MM.1S (cell line): ENCODE data around the gene CLDN7.

Experiments
- EZH2 ChIP-seq: fragments of 300-600 bp; sonication (generic); optimal IDR thresholded peaks from 2 replicates; pipeline ENCODE3; 2017; ENCODE audit warnings: low read depth, mild to moderate bottlenecking, antibody characterized with exemption, low read length, mixed read lengths
- EZH2phosphoT487 ChIP-seq: fragments of 300-600 bp; sonication (generic); IDR thresholded peaks from 2 replicates; pipeline ENCODE4 v1.6.1; 2018; ENCODE audit warnings: antibody characterized with exemption, low read length
- TF ChIP-seq, protein P1 (sequence below): fragments of 300-600 bp; sonication (generic); IDR thresholded peaks from 2 replicates; pipeline ENCODE4 v1.5.1; 2016; ENCODE audit warnings: antibody characterized with exemption, low read length, mixed read lengths

DNA sequence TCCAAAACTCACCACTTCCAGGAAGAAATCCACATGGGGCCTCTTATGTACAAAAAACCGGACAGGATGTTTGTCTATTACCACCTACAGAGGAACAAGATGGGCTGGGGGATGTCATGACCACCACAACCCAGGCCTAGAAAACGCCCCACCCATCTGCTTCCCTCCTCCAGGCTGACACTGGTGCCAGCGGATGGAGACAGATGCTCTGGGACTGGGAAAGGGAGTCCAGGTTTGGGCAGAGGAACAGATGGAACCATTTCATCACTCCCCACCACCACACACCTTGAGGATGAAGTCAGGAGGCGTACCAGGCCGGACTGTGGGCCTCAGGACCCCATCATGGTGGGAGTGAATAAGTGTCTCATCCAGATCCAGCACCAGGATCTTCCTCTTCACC, 15.5 kb downstream of the CLDN7 start:
- TF ChIP-seq, protein P1, sequence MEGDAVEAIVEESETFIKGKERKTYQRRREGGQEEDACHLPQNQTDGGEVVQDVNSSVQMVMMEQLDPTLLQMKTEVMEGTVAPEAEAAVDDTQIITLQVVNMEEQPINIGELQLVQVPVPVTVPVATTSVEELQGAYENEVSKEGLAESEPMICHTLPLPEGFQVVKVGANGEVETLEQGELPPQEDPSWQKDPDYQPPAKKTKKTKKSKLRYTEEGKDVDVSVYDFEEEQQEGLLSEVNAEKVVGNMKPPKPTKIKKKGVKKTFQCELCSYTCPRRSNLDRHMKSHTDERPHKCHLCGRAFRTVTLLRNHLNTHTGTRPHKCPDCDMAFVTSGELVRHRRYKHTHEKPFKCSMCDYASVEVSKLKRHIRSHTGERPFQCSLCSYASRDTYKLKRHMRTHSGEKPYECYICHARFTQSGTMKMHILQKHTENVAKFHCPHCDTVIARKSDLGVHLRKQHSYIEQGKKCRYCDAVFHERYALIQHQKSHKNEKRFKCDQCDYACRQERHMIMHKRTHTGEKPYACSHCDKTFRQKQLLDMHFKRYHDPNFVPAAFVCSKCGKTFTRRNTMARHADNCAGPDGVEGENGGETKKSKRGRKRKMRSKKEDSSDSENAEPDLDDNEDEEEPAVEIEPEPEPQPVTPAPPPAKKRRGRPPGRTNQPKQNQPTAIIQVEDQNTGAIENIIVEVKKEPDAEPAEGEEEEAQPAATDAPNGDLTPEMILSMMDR: no peak
- TF ChIP-seq EZH2phosphoT487: no peak
- TF ChIP-seq EZH2: no peak
